GM20431 (cell line): Measurements from ENCODE around the gene MEOX1.
"Not testable (repeated sequence)": the region's sequence is repeated elsewhere in the genome, so short reads cannot be mapped to it uniquely, and the experiment has no call there.

Source experiments
- in situ Hi-C: fragments of 300-500 bp; cut with MseI, MboI; formaldehyde crosslinking; loops from one replicate; pipeline ENCODE4 v1.15.0; 2020; ENCODE audit warnings: low sequenced_read_pairs; ENCODE audit not compliant: unreplicated experiment

MEOX1 gene

DNA sequence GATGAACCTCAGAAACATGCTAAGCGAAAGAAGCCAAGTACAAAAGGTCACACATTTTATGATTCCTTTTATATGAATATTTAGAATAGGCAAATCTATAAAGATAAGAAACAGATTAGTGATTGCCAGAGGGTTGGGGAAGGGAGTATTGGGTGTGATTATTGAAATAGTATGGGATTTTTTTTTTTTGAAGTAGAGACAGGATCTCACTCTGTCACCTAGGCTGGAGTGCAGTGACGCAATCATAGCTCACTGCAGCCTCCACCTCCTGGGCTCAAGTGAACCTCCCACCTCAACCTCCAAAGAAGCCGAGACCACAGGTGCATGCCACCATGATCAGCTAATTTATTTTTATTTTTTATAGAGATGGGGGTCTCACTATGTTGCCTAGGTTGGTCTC, 35.7 kb downstream of the MEOX1 start:
- in situ Hi-C loops, result no loop called here

GRCh38 chr17:43625606-43626005, 36.1 kb downstream of the MEOX1 start:
- in situ Hi-C loops, result no loop called here

GRCh38 chr17:43620581-43620980, 41.1 kb downstream of the MEOX1 start:
- in situ Hi-C loops, result no loop called here

DNA sequence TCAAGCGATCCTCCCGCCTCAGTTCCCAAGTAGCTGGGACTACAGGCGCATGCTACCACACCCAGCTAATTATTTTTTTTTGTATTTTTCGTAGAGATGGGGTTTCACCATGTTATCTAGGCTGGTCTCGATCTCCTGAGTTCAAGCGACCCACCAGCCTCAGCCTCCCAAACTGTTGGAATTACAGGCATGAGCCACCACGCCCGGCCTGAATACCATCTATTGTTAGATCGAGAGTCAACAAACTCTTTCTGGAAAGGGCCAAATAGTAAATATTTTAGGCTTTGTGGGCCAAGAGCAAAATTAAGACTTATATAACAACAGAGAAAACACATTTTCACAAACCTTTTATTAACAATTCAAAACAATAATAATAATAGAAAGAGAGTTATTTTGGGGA, 41.6 kb downstream of the MEOX1 start:
- in situ Hi-C loops, result no loop called here

DNA sequence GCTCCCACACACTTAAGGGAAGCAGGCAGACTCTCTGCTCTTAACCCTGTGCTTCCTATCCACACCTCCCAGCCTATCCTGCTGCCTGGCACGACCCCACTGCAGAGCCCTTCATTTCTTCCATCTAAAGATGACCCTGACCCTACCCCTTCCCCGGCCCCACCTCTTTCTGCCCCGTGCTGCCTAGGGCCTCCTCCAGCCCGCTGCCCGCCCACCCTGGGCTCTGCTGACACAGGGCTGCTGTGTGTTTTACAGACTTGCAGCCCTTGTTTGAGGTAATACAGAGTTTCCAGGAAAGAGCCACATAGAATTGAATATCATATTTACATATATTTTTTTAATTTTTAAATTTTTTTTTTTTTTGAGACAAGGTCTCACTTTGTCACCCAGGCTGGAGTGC, 42.0 kb downstream of the MEOX1 start:
- in situ Hi-C loops, result no loop called here

DNA sequence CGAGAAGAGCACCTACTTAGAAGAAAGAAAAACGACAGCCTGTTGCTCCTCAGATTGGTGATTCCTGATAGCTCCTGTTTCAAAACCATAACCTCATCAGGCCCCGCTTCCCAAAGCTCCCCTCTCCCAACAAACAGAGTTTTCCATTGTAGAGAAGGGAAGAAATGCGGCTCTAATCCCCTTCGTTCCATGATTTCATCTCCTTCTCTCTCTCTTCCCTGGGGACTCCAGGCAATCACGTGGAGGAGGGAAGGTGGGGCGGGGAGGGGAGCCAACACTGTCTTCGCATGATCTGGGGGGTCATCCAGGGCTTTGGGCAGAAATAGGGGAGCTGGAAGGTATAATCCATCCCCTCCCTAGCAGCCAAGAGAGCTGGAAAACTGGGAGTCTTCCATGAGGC, 43.4 kb downstream of the MEOX1 start:
- in situ Hi-C loops, result no loop called here

DNA sequence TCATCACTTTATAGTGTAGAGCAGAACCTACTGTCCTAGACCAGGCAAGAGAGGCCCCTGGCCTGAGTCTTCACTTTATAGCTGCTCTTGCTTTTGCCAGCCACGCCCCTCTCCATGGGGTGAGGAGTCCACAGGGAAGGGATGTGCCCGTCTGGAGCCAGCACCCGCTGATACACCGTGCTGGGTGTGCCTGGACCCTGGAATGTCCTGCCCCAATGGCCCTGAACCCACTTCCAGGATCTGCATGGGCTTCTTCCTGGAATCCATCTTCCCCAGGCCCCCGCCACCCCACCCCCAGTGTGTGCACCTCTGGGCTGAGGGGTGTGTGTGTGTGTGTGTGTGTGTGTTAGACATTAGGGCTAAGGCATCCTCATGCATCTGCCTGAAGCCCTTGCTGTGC, 44.9 kb downstream of the MEOX1 start:
- in situ Hi-C loops, result no loop called here

GRCh38 chr17:43616421-43616820, 45.3 kb downstream of the MEOX1 start:
- in situ Hi-C loops, result no loop called here

DNA sequence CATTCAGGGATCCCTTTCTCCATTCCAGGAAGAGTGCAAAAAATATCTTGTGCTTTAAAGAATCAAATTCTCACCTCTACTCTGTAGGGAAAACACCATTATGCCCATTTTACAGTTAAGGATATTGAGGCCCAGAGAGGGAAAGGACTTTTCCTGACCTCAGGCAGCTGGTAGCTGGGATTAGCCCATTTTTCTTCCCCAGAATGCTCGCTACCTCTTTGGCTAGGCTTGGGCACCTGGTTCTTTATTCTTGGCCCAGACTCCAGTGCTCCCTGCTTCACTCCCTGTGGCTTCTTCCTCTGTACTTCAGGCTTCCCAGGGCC, 45.7 kb downstream of the MEOX1 start:
- in situ Hi-C loops, result no loop called here

- in situ Hi-C loops, result no loop called here
Observed at GRCh38 chr17:43615330-43616028, 46.2 kb downstream of the MEOX1 start.

DNA sequence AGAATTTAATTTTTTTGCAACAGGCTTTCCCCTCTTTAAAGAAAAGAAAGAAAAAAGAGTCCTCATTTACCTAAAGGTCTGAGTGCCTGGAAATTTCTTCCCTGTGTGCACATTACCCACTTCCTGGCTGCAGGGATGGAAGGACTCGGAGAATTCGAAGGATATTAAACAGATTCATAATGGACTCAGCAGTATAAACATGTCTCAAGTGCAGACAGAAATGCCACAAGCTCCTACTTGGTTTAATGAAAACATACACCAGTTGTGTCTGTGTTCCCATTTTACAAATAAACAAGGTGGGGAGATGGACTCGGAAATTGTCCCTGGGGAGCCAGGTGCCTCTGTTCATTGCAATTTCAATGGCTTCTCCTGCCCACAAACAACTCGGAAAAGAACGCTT, 47.2 kb downstream of the MEOX1 start:
- in situ Hi-C loops, result no loop called here

DNA sequence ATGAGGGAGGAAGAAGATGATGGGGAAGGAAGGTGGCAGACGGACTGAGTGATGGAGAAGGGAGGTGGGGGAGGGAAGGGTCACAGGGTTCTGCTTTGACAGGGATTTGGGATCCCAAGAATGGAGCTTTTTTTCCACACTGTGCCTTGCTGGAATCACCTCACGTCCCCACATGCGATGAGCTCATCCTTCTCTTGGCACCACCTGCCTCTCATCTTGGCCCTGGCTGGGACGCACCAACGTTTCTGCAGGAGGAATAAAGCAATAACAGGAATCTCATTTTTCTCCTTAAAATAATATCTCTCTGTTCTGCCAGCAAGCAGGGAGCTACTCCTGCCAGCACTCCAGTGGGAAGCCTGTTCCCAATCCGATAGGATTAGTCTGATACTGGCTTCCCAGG, 47.8 kb downstream of the MEOX1 start:
- in situ Hi-C loops, result no loop called here

DNA sequence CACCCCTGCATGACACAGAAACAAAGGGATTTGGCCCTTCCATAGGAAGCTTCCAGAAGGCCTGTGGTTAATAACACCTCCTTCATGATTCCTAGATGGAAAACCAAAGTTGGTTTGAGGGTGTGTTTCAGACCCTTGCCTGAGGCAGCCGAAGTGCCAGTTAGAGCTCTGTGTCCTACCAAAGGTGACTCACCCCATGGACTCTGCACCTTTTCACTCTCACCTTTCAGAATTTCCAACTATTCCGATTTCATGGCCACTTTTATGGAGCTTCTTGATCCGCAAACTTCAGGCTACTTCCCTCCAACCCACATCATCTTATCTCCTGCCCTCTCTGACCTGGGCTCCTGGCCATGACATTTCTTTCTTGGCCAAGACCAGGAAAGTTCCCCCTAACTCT, 49.2 kb downstream of the MEOX1 start:
- in situ Hi-C loops, result no loop called here

DNA sequence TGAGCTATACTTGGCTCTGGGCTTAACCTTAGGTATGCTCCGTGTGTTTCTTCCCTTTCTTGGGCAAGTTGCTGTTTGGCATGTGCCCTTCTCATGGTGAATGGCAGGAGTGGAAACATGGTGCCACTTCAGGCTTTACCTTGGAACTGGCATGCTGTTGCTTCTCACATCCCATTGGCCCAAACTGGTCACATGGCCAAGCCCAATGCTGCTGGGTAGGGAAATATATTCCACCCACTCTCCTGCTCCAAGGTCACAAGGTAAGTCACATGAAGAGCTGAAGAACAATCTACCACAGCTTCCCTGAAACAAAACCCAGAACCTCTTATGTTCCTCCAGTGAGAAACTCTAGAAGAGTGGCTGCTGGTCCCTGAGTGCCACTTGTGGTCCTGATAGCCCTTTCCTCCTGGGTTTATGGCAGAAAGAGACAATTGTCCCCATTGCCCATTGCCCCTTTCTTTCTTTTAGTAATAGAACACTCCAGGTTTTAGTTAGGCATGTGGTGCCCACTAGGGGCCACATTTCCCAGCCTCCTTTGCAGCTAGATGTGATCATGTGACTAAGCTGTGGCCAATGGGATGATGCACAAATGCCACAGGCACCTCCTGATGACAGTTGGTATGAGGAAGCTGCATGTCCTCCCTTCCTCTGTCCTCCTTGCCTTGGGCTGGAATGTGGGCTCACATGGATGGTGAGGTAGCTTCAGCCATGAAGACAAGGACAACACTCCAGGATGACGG, 50.3 kb downstream of the MEOX1 start:
- in situ Hi-C loops, result no loop called here

- in situ Hi-C loops, result no loop called here
Observed at GRCh38 chr17:43609613-43610385, 51.9 kb downstream of the MEOX1 start.

GRCh38 chr17:43608313-43608712, 53.4 kb downstream of the MEOX1 start:
- in situ Hi-C loops, result no loop called here

DNA sequence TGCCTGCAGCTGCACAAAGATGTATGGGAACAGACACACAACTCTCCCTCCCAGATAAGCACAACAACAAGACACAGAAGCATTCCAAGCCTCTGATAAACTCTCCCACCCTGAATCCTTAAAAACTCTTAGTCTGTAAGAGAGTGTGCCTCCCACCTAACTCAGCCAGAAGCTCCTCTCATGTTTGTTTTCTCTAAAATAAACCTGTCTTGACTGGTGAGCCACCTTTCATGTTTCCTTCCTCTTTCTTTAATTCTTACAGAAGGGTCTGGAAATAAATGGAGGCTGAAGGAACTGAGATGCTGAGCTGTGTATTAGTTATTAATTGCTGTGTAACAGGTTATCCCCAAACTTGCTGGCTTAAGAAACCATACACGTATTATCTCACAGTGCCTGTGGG, 57.2 kb downstream of the MEOX1 start:
- in situ Hi-C loops, result no loop called here

DNA sequence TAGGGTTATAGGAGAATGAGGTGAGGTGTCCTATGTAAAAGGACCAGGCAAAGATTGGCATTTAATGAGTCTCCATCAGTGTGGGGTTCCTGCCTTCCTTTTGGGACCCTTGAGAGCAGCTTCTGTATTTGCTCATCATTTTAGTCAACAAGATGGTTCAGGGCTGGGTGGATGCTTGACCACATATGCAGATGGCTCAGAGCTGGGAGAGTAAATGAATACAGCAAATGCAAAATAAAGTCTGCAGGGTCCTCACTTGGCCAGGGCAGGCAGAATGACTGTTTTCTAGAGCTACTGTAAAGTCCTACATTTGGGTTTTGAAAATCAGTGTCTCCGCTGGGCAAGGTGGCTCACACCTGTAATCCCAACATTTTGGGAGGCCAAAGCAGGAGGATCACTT, 58.4 kb downstream of the MEOX1 start:
- in situ Hi-C loops, result no loop called here

- in situ Hi-C loops, result not testable (repeated sequence)
Observed at GRCh38 chr17:43602556-43602955, 59.2 kb downstream of the MEOX1 start.

DNA sequence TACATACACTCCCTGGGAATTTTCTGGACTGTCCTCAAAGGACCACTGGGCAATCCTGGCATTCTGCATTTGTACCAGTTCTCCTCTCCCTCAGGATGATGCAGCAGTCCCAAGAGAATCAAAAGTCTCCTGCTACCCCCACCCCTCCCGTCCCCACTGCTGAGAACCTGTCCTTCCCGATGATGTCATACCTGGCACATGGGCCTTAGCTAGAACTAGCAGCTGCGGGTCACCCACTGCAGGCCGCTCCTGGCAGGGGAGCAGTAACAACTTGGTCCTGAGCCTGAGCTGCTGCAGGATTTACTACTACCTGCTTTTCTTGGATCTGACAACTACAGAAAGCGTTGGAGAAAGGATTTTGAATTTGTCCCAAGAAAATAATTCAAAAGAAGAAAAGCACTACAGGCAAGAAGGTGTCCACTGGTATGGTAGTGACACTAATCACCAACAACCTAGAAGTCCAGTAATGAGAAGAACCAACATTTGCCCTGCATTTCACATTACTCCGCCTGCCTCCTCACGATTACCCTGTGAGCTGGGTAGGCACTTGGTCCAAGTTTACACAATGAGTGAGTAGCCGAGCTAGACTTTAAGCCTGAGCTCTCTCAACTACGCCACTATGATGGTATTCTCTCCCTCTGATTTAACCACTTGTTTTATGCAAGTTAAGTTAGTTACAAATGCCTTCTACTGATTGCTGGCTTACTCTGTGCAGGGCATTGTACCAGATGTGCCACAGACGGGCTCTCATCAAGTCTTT, 60.3 kb downstream of the MEOX1 start:
- in situ Hi-C loops, result no loop called here

DNA sequence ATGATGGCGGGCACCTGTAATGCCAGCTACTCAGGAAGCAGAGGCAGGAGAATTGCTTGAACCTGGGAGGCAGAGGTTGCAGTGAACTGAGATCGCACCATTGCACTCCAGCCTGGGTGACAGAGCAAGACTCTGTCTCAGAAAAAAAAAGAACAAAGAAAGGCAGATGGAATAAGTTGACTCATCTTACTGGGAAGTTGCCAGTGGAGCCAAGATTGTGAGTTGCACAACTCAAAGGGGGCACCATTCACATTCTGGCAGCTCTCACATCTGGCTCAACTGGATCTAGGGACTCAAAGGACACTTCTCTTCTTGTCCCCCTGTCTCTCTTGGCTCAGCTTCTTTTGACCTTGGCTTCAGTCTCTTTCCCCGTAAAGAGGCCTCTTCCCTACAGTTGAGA, 61.9 kb downstream of the MEOX1 start:
- in situ Hi-C loops, result no loop called here
